Vein endothelial cell (primary cell): ENCODE results near the gene BAIAP3. TPM values are rescaled to one million over a fixed set of nuclear protein-coding genes. Genes with fewer than 3 reads are reported as not detected.

Source experiments
- total RNA-seq: library from RNA; depleted of rRNA; stranded (reverse); fragments of >200 nt; gene quantifications from 2 replicates; pipeline ENCODE4 v1.2.3, GENCODE V29; 2012

BAIAP3 gene
- total RNA-seq, result 0.67 and 0.98 TPM in 2 replicates

GRCh38 chr16:1333149-1333812, at the start of gene BAIAP3:
TSS of gene BAIAP3 (plus strand) at chr16:1333645. CDS start at chr16:1338550, 4,905 bp downstream.

GRCh38 chr16:1308977-1309885, 24.2 kb upstream of the BAIAP3 start, which contains the start of gene UBE2I:
TSS of gene UBE2I (plus strand) at chr16:1309636. CDS start at chr16:1314031, 4,395 bp downstream.

GRCh38 chr16:1351582-1352362, 18.3 kb downstream of the BAIAP3 start, which contains the start of the genes GNPTG and TSR3:
TSS of gene GNPTG (plus strand) at chr16:1351931. CDS start at chr16:1351966, 35 bp downstream.
TSS of gene TSR3 (minus strand) at chr16:1351878. CDS start at chr16:1351804, 74 bp downstream.

Other genes with a start within 250 kb of the BAIAP3 start
- gene C1QTNF8, start 237.4 kb upstream of the BAIAP3 start, total RNA-seq, result not detected in 2 replicates
- gene CACNA1H, start 180.5 kb upstream of the BAIAP3 start, total RNA-seq, result under 0.01 TPM in 2 replicates
- not detected in 2 replicates for gene TPSG1, start 108.4 kb upstream of the BAIAP3 start, total RNA-seq
- not detected in 2 replicates for gene TPSB2, start 103.5 kb upstream of the BAIAP3 start, total RNA-seq
- gene TPSAB1, start 92.9 kb upstream of the BAIAP3 start, total RNA-seq, result not detected in 2 replicates
- gene TPSD1, start 77.6 kb upstream of the BAIAP3 start, total RNA-seq, result not detected in 2 replicates
- 69.9 and 73.2 TPM in 2 replicates for gene UBE2I, start 24.0 kb upstream of the BAIAP3 start, total RNA-seq
- 51.9 and 69.6 TPM in 2 replicates for gene TSR3, start 18.2 kb downstream of the BAIAP3 start, total RNA-seq
- 26.6 and 30.1 TPM in 2 replicates for gene GNPTG, start 18.3 kb downstream of the BAIAP3 start, total RNA-seq
- gene UNKL, start 81.1 kb downstream of the BAIAP3 start, total RNA-seq, result 11.4 and 15.9 TPM in 2 replicates
- 12.7 and 15.4 TPM in 2 replicates for gene UQCC4, start 87.1 kb downstream of the BAIAP3 start, total RNA-seq
- gene PERCC1, start 97.4 kb downstream of the BAIAP3 start, total RNA-seq, result 0.19 TPM in 1 of 2 replicates, not detected in the other
- gene CCDC154, start 110.9 kb downstream of the BAIAP3 start, total RNA-seq, result under 0.01 and 0.10 TPM in 2 replicates
- gene CLCN7, start 141.4 kb downstream of the BAIAP3 start, total RNA-seq, result 57.7 and 96.7 TPM in 2 replicates
- 0.19 TPM in 1 of 2 replicates, not detected in the other for gene PTX4, start 155.3 kb downstream of the BAIAP3 start, total RNA-seq
- 27.9 and 32.3 TPM in 2 replicates for gene TELO2, start 159.7 kb downstream of the BAIAP3 start, total RNA-seq
- gene TMEM204, start 200.0 kb downstream of the BAIAP3 start, total RNA-seq, result 39.1 and 47.4 TPM in 2 replicates